CD8-positive, alpha-beta memory T cell (primary cell): ENCODE measurements around the gene CACNG4. TPM values are rescaled to one million over a fixed set of nuclear protein-coding genes. Genes with fewer than 3 reads are reported as not detected.

Source experiments
- CTCF ChIA-PET: fragments of 350-600 bp; sonication (Branson Sonifier 250); formaldehyde crosslinking; loops from one replicate; lab custom pipeline; 2021; ENCODE audit warnings: antibody characterized with exemption; lab: Charles Lee
- POLR2A ChIA-PET: fragments of 350-600 bp; sonication (Branson Sonifier 250); formaldehyde crosslinking; loops from one replicate; lab custom pipeline; 2021; ENCODE audit warnings: antibody characterized with exemption; lab: Charles Lee
- DNase-seq, 5 donors: peaks; one replicate each; pipeline versions ENCODE4 v3.0.0 to v3.0.0-alpha.2; 2020 to 2022; ENCODE audit warnings: mixed read lengths in 1 of 5
- H3K27ac ChIP-seq: one replicate; pipeline ENCODE4 v1.7.0; 2013; ENCODE audit warnings: low read depth, mild to moderate bottlenecking, low read length, moderate library complexity
- H3K27me3 ChIP-seq: 2 replicates; pipeline ENCODE4 v1.7.0; 2013; ENCODE audit warnings: low read length, mild to moderate bottlenecking; ENCODE audit not compliant: insufficient read depth, poor library complexity, severe bottlenecking
- H3K36me3 ChIP-seq: 2 replicates; pipeline ENCODE4 v1.7.0; 2013; ENCODE audit warnings: mild to moderate bottlenecking, low read length, moderate library complexity; ENCODE audit not compliant: insufficient read depth
- H3K4me1 ChIP-seq: 2 replicates; pipeline ENCODE4 v1.7.0; 2013; ENCODE audit warnings: mild to moderate bottlenecking, low read length, moderate library complexity; ENCODE audit not compliant: insufficient read depth
- H3K4me3 ChIP-seq: 2 replicates; pipeline ENCODE4 v1.7.0; 2013; ENCODE audit warnings: mild to moderate bottlenecking, low read length
- H3K9me3 ChIP-seq: 2 replicates; pipeline ENCODE4 v1.7.0; 2013; ENCODE audit warnings: mild to moderate bottlenecking, low read length
- H3K27ac Mint-ChIP-seq, 8 donors: one replicate each; pipeline ENCODE4 v1.8.0; 2020 to 2021; ENCODE audit warnings: mixed read lengths in 8 of 8, mild to moderate bottlenecking in 6 of 8, inconsistent platforms in 3 of 8, moderate library complexity in 3 of 8
- H3K27me3 Mint-ChIP-seq, 2 donors: one replicate each; pipeline ENCODE4 v1.8.0; 2020 to 2021; ENCODE audit warnings: mixed read lengths in 2 of 2, mild to moderate bottlenecking in 1 of 2, moderate library complexity in 1 of 2
- H3K36me3 Mint-ChIP-seq, 3 donors: one replicate each; pipeline ENCODE4 v1.8.0; 2020 to 2021; ENCODE audit warnings: mixed read lengths in 3 of 3, inconsistent platforms in 1 of 3, mild to moderate bottlenecking in 1 of 3
- H3K4me1 Mint-ChIP-seq, 3 donors: one replicate each; pipeline ENCODE4 v1.8.0; 2020 to 2021; ENCODE audit warnings: mixed read lengths in 3 of 3, inconsistent platforms in 1 of 3, mild to moderate bottlenecking in 1 of 3
- H3K4me3 Mint-ChIP-seq, 7 donors: one replicate each; pipeline ENCODE4 v1.8.0; 2020 to 2021; ENCODE audit warnings: mixed read lengths in 7 of 7, mild to moderate bottlenecking in 6 of 7, moderate library complexity in 4 of 7, inconsistent platforms in 2 of 7
- H3K9me3 Mint-ChIP-seq, 5 donors: one replicate each; pipeline ENCODE4 v1.8.0; 2020 to 2022; ENCODE audit warnings: mixed read lengths in 5 of 5, mild to moderate bottlenecking in 3 of 5, moderate library complexity in 2 of 5, inconsistent platforms in 1 of 5
- polyA plus RNA-seq: library from polyadenylated mRNA; unstranded; fragments of 300-500 nt; fragmentation: Illumina TruSeq; gene quantifications from one replicate; pipeline ENCODE4 v1.2.3, GENCODE V29; 2021
- total RNA-seq, 2 experiments: library from RNA; stranded (reverse); gene quantifications; one replicate each; pipeline ENCODE4 v1.2.3, GENCODE V29; 2021

The CACNG4 gene
- total and polyA plus RNA-seq, 3 experiments from 2014 or later, result not detected

- no peaks in the 10 kb centered on the region for H3K4me1 Mint-ChIP-seq
- peaks cover 7 to 11% of the 10 kb centered on the region in 2 donors for H3K27me3 Mint-ChIP-seq
- no peaks in the 10 kb centered on the region for H3K9me3 ChIP-seq
- no peaks in the 10 kb centered on the region for H3K36me3 Mint-ChIP-seq
- ChIA-PET POLR2A (no interaction called here), CTCF (no interaction called here)
- H3K27ac Mint-ChIP-seq, result no peak overlapping the region
- no peak for DNase-seq
- H3K4me3 ChIP-seq, result no peak overlapping the region
- no peaks in the 10 kb centered on the region for H3K4me1 ChIP-seq
- no peaks in the 10 kb centered on the region for H3K36me3 ChIP-seq
- H3K27ac ChIP-seq, result no peak overlapping the region
- H3K27me3 ChIP-seq, result no peaks in the 10 kb centered on the region
- no peaks in the 10 kb centered on the region for H3K9me3 Mint-ChIP-seq
- no peak overlapping the region for H3K4me3 Mint-ChIP-seq
Observed at GRCh38 chr17:67021743-67022450, 57.4 kb downstream of the CACNG4 start.

- Mint-ChIP-seq H3K36me3 (no peaks in the 10 kb centered on the region), H3K4me1 (no peaks in the 10 kb centered on the region), H3K27ac (no peak overlapping the region), H3K27me3 (peaks cover 5 to 11% of the 10 kb centered on the region in 2 donors), H3K4me3 (no peak overlapping the region), H3K9me3 (no peaks in the 10 kb centered on the region)
- Histone ChIP-seq H3K9me3 (no peaks in the 10 kb centered on the region), H3K4me1 (no peaks in the 10 kb centered on the region), H3K36me3 (no peaks in the 10 kb centered on the region), H3K27ac (no peak overlapping the region), H3K27me3 (no peaks in the 10 kb centered on the region), H3K4me3 (no peak overlapping the region)
- ChIA-PET POLR2A (interaction anchor here (0.6 kb wide), 1 partner anchor 832 kb away, joined by 3 read pairs; no protein-coding TSS in a partner anchor), CTCF (no interaction called here)
- no peak for DNase-seq
Observed at GRCh38 chr17:67022451-67022810, 57.9 kb downstream of the CACNG4 start.

- ChIA-PET CTCF (no interaction called here), POLR2A (no interaction called here)
- H3K9me3 Mint-ChIP-seq, result no peaks in the 10 kb centered on the region
Observed at GRCh38 chr17:67024736-67025135, 60.2 kb downstream of the CACNG4 start.

GRCh38 chr17:67025216-67025792 is 60.8 kb downstream of the CACNG4 start:
- no peaks in the 10 kb centered on the region for H3K27me3 ChIP-seq
- H3K36me3 Mint-ChIP-seq, result no peaks in the 10 kb centered on the region
- DNase-seq, result no peak
- no peaks in the 10 kb centered on the region for H3K36me3 ChIP-seq
- no peak overlapping the region for H3K4me3 Mint-ChIP-seq
- H3K4me3 ChIP-seq, result no peak overlapping the region
- no peaks in the 10 kb centered on the region for H3K4me1 ChIP-seq
- no peaks in the 10 kb centered on the region for H3K9me3 ChIP-seq
- no peak overlapping the region for H3K27ac Mint-ChIP-seq
- H3K4me1 Mint-ChIP-seq, result no peaks in the 10 kb centered on the region
- ChIA-PET POLR2A (no interaction called here), CTCF (no interaction called here)
- no peaks in the 10 kb centered on the region for H3K9me3 Mint-ChIP-seq
- H3K27ac ChIP-seq, result no peak overlapping the region
- peaks cover 4 to 11% of the 10 kb centered on the region in 2 donors for H3K27me3 Mint-ChIP-seq

More at GRCh38 chr17:67024736-67025135, 60.2 kb downstream of the CACNG4 start:
- Histone ChIP-seq H3K4me1 (no peaks in the 10 kb centered on the region), H3K4me3 (no peak overlapping the region), H3K36me3 (no peaks in the 10 kb centered on the region), H3K9me3 (no peaks in the 10 kb centered on the region), H3K27me3 (no peaks in the 10 kb centered on the region), H3K27ac (no peak overlapping the region)
- H3K4me1 Mint-ChIP-seq, result no peaks in the 10 kb centered on the region
- no peak overlapping the region for H3K4me3 Mint-ChIP-seq
- H3K27ac Mint-ChIP-seq, result no peak overlapping the region
- DNase-seq, result no peak
- peaks cover 4 to 11% of the 10 kb centered on the region in 2 donors for H3K27me3 Mint-ChIP-seq
- no peaks in the 10 kb centered on the region for H3K36me3 Mint-ChIP-seq

GRCh38 chr17:67026341-67026740 is 61.8 kb downstream of the CACNG4 start:
- Mint-ChIP-seq H3K9me3 (no peaks in the 10 kb centered on the region), H3K36me3 (no peaks in the 10 kb centered on the region), H3K27ac (no peak overlapping the region), H3K27me3 (peaks cover 4 to 11% of the 10 kb centered on the region in 2 donors), H3K4me3 (no peak overlapping the region), H3K4me1 (no peaks in the 10 kb centered on the region)
- CTCF ChIA-PET, result no interaction called here
- no peaks in the 10 kb centered on the region for H3K9me3 ChIP-seq
- no peaks in the 10 kb centered on the region for H3K36me3 ChIP-seq
- POLR2A ChIA-PET, result no interaction called here
- no peak overlapping the region for H3K27ac ChIP-seq
- H3K4me3 ChIP-seq, result no peak overlapping the region
- no peaks in the 10 kb centered on the region for H3K27me3 ChIP-seq
- DNase-seq, result no peak
- H3K4me1 ChIP-seq, result no peaks in the 10 kb centered on the region

- H3K4me1 Mint-ChIP-seq, result no peaks in the 10 kb centered on the region
- DNase-seq, result no peak
- Histone ChIP-seq H3K9me3 (no peaks in the 10 kb centered on the region), H3K27me3 (no peaks in the 10 kb centered on the region), H3K36me3 (no peaks in the 10 kb centered on the region), H3K4me1 (no peaks in the 10 kb centered on the region), H3K27ac (no peak overlapping the region), H3K4me3 (no peak overlapping the region)
- no peaks in the 10 kb centered on the region for H3K9me3 Mint-ChIP-seq
- no peaks in the 10 kb centered on the region for H3K36me3 Mint-ChIP-seq
- no peak overlapping the region for H3K27ac Mint-ChIP-seq
- POLR2A ChIA-PET, result no interaction called here
- H3K27me3 Mint-ChIP-seq, result peaks cover 4 to 11% of the 10 kb centered on the region in 2 donors
- no peak overlapping the region for H3K4me3 Mint-ChIP-seq
- CTCF ChIA-PET, result no interaction called here
Observed at GRCh38 chr17:67027031-67027628, 62.6 kb downstream of the CACNG4 start.

- no peaks in the 10 kb centered on the region for H3K27me3 ChIP-seq
- H3K4me3 ChIP-seq, result no peak overlapping the region
- no peaks in the 10 kb centered on the region for H3K9me3 ChIP-seq
- no peak overlapping the region for H3K27ac ChIP-seq
- H3K4me1 Mint-ChIP-seq, result no peaks in the 10 kb centered on the region
- H3K9me3 Mint-ChIP-seq, result no peaks in the 10 kb centered on the region
- no peaks in the 10 kb centered on the region for H3K36me3 Mint-ChIP-seq
- CTCF ChIA-PET, result no interaction called here
- POLR2A ChIA-PET, result no interaction called here
- H3K27me3 Mint-ChIP-seq, result peaks cover 4% of the 10 kb centered on the region in 2 donors
- no peak for DNase-seq
- H3K4me3 Mint-ChIP-seq, result no peak overlapping the region
- no peaks in the 10 kb centered on the region for H3K36me3 ChIP-seq
- H3K4me1 ChIP-seq, result no peaks in the 10 kb centered on the region
- no peak overlapping the region for H3K27ac Mint-ChIP-seq
Observed at GRCh38 chr17:67030641-67031040, 66.1 kb downstream of the CACNG4 start.

GRCh38 chr17:67032382-67032781 is 67.9 kb downstream of the CACNG4 start:
- H3K27ac Mint-ChIP-seq, result no peak overlapping the region
- H3K9me3 Mint-ChIP-seq, result no peaks in the 10 kb centered on the region
- Histone ChIP-seq H3K27me3 (no peaks in the 10 kb centered on the region), H3K4me1 (no peaks in the 10 kb centered on the region), H3K4me3 (no peak overlapping the region), H3K27ac (no peak overlapping the region), H3K9me3 (no peaks in the 10 kb centered on the region), H3K36me3 (no peaks in the 10 kb centered on the region)
- H3K4me1 Mint-ChIP-seq, result no peaks in the 10 kb centered on the region
- no peak for DNase-seq
- peaks cover 11 to 15% of the 10 kb centered on the region in 2 donors for H3K27me3 Mint-ChIP-seq
- POLR2A ChIA-PET, result no interaction called here
- CTCF ChIA-PET, result no interaction called here
- no peaks in the 10 kb centered on the region for H3K36me3 Mint-ChIP-seq
- H3K4me3 Mint-ChIP-seq, result no peak overlapping the region
